AG09309 (cell line): Measurements from ENCODE around the gene DEF6.
A peak's percentile ranks its signal among the peaks of the same experiment; 100 is the strongest.

Experiments used
- DNase-seq: peaks from one replicate; pipeline ENCODE4 v3.0.0-alpha.2; 2010; ENCODE audit warnings: low read depth
- H3K4me3 ChIP-seq: 2 replicates; pipeline ENCODE4 v1.5.1; 2011; ENCODE audit warnings: mild to moderate bottlenecking, low read depth, low read length, moderate library complexity; ENCODE audit not compliant: control insufficient read depth
- CTCF ChIP-seq: IDR thresholded peaks from 2 replicates; pipeline ENCODE4 v1.5.1; 2011; ENCODE audit warnings: mild to moderate bottlenecking, low read depth, low read length, inconsistent platforms; ENCODE audit not compliant: insufficient read depth, control insufficient read depth; ENCODE audit errors: missing control alignments

Gene DEF6

GRCh38 chr6:35297601-35298481, at the start of gene DEF6:
TSS of gene DEF6 (plus strand) at chr6:35297818. CDS start at chr6:35297857, 39 bp downstream.
- H3K4me3 ChIP-seq = peak within 1 kb of the TSS; percentile 29
- peak; percentile 27 for DNase-seq
- peak; percentile 70 for TF ChIP-seq CTCF

GRCh38 chr6:35248300-35248699, 49.3 kb upstream of the DEF6 start:
- no peak for DNase-seq
- no peak overlapping the region for H3K4me3 ChIP-seq
- TF ChIP-seq CTCF = no peak

GRCh38 chr6:35248965-35249364, 48.7 kb upstream of the DEF6 start:
- no peak for DNase-seq
- no peak for TF ChIP-seq CTCF

GRCh38 chr6:35251949-35252348, 45.7 kb upstream of the DEF6 start:
- no peak for TF ChIP-seq CTCF
- no peak overlapping the region for H3K4me3 ChIP-seq
- DNase-seq = no peak

More at GRCh38 chr6:35248965-35249364, 48.7 kb upstream of the DEF6 start:
- H3K4me3 ChIP-seq = no peak overlapping the region

GRCh38 chr6:35253249-35253648, 44.4 kb upstream of the DEF6 start:
- DNase-seq = no peak
- H3K4me3 ChIP-seq = no peak overlapping the region
- no peak for TF ChIP-seq CTCF

- peak overlapping the region; percentile 85 for H3K4me3 ChIP-seq
- no peak for DNase-seq
- no peak for TF ChIP-seq CTCF
Observed at GRCh38 chr6:35258336-35258735, 39.3 kb upstream of the DEF6 start.
